ENCODE data around the gene CDC42BPB. TPM values are rescaled to one million over a fixed set of nuclear protein-coding genes. Genes with fewer than 3 reads are reported as not detected.

The CDC42BPB gene
- total and polyA plus RNA-seq, 2 experiments from 2014 or later = 13.0 to 106 TPM

DNA sequence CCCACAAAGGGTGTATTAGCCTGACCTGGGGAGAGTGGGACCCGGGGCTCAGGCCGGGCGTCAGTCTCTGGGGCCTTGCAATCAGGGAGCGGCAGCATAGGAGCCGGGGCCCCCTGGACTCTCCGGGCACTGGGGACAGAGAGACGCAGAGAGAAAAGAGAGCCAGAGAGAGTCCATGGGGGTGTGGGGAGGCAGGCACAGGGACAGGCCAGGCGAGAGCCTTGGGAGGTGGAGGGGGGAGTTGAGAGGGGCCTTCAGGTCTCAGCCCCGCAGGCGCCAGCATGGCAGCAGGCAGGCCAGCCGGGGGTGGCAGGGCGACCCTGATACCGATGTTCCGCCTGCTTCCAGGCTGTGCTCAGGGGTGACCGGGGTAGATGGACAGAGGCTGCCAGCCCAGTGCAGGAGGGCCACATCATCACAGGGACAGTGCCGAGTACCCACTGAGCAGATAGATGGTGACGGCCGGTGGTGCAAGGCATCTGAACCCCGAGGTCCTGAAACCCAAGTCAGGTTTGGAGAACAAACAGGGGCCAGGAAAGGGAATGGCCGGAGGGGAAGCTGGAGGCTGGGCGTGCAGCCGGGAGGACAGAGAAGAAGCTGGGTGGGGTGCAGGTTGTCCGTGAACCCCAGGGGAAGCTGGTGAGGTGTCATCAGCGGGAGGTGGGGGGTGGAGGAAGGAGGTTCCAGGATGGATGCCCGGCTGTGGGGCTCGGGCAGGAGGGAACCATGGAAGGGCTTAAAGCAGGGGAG is 40.1 kb upstream of the CDC42BPB start:
- Histone ChIP-seq H3K4me1 (ENCODE audit: insufficient read depth) (no peaks in the 10 kb centered on the region), H3F3A (ENCODE audit: insufficient read depth) (no peaks in the 10 kb centered on the region), H3K9ac (no peak overlapping the region), H3K4me2 (ENCODE audit: unreplicated experiment) (no peak overlapping the region), H3K9me2 (ENCODE audit: insufficient read depth) (no peaks in the 10 kb centered on the region), H3K79me2 (ENCODE audit: insufficient read depth) (no peaks in the 10 kb centered on the region), H3K36me3 (ENCODE audit: low read depth) (no peaks in the 10 kb centered on the region), H3K4me3 (no peak overlapping the region), H3K27ac (no peak overlapping the region), H4K20me1 (ENCODE audit: insufficient read depth) (no peaks in the 10 kb centered on the region), H3K9me3 (ENCODE audit: low read depth) (no peaks in the 10 kb centered on the region), H2AFZ (no peak overlapping the region), H3K27me3 (replicated peaks; ENCODE audit: insufficient read depth) (no peaks in the 10 kb centered on the region; the same call in 1 of the 2 replicates)
- TF ChIP-seq EZH2 (IDR thresholded peaks at IDR 0.05; ENCODE audit: insufficient read depth, poor library complexity, severe bottlenecking) = no peak
- TF ChIP-seq EZH2phosphoT487 (IDR thresholded peaks at IDR 0.05; ENCODE audit: insufficient read depth, low read depth) = no peak
- DNase-seq = no peak
- WGBS, 2 experiments (ENCODE audit: low coverage in 1 of 2, low lambda C conversion rate in 2 of 2, missing lambda C conversion rate in 2 of 2) = 76 to 77% methylated on average over 26 of the region's 26 CpGs
- in situ Hi-C loops (cut with MboI) = no loop called here

- Histone ChIP-seq H3K36me3 (ENCODE audit: low read depth) (no peaks in the 10 kb centered on the region), H3K27ac (no peak overlapping the region), H2AFZ (no peak overlapping the region), H3K9ac (no peak overlapping the region), H3K4me1 (ENCODE audit: insufficient read depth) (no peaks in the 10 kb centered on the region), H3K27me3 (replicated peaks; ENCODE audit: insufficient read depth) (no peaks in the 10 kb centered on the region; the same call in 1 of the 2 replicates), H4K20me1 (ENCODE audit: insufficient read depth) (no peaks in the 10 kb centered on the region), H3K4me2 (ENCODE audit: unreplicated experiment) (no peak overlapping the region), H3K9me2 (ENCODE audit: insufficient read depth) (no peaks in the 10 kb centered on the region), H3F3A (ENCODE audit: insufficient read depth) (no peaks in the 10 kb centered on the region), H3K9me3 (ENCODE audit: low read depth) (no peaks in the 10 kb centered on the region), H3K79me2 (ENCODE audit: insufficient read depth) (no peaks in the 10 kb centered on the region), H3K4me3 (no peak overlapping the region)
- WGBS, 2 experiments (ENCODE audit: low coverage in 1 of 2, low lambda C conversion rate in 2 of 2, missing lambda C conversion rate in 2 of 2) = 38 to 43% methylated on average over 4 of the region's 4 CpGs
- TF ChIP-seq EZH2phosphoT487 (IDR thresholded peaks at IDR 0.05; ENCODE audit: insufficient read depth, low read depth) (no peak), EZH2 (IDR thresholded peaks at IDR 0.05; ENCODE audit: insufficient read depth, poor library complexity, severe bottlenecking) (no peak)
- in situ Hi-C loops (cut with MboI) = no loop called here
- no peak for DNase-seq
Measured at GRCh38 chr14:103096387-103096786, 39.0 kb upstream of the CDC42BPB start.

DNA sequence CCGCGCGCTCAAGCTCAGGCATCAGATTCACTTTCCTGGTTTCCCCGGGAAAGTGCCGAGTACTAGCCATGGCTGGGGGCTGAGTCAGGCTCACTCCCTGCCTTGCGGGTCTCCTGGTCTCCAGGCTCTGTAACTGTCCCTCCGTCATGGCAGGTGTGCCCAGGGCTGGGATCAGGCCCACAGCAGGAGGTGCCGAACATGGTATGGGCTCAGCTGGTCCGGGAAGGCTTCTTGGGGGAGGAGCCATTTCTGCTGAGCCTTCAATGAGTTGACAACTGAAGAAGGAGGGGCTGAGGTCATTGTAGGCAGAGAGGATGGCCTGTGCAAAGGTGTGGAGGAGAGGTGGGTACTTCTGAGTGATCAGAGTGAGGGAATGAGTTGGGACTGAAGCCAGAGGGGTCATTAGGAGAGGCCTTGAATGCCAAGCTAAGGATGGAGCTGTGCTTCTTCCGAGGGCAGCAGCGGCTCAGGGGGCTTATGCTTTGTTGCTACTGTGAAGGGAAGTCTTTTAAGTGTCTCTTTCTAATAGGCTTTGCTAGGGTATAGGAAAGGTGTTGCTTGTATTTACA is 37.9 kb upstream of the CDC42BPB start:
- Histone ChIP-seq H4K20me1 (ENCODE audit: insufficient read depth) (no peaks in the 10 kb centered on the region), H3K27me3 (replicated peaks; ENCODE audit: insufficient read depth) (no peaks in the 10 kb centered on the region; the same call in 1 of the 2 replicates), H2AFZ (no peak overlapping the region), H3K4me1 (ENCODE audit: insufficient read depth) (no peaks in the 10 kb centered on the region), H3K4me2 (ENCODE audit: unreplicated experiment) (no peak overlapping the region), H3K9me2 (ENCODE audit: insufficient read depth) (no peaks in the 10 kb centered on the region), H3K4me3 (no peak overlapping the region), H3K27ac (no peak overlapping the region), H3K9me3 (ENCODE audit: low read depth) (no peaks in the 10 kb centered on the region), H3K36me3 (ENCODE audit: low read depth) (no peaks in the 10 kb centered on the region), H3K79me2 (ENCODE audit: insufficient read depth) (no peaks in the 10 kb centered on the region), H3F3A (ENCODE audit: insufficient read depth) (no peaks in the 10 kb centered on the region), H3K9ac (no peak overlapping the region)
- TF ChIP-seq EZH2phosphoT487 (IDR thresholded peaks at IDR 0.05; ENCODE audit: insufficient read depth, low read depth) = no peak
- TF ChIP-seq EZH2 (IDR thresholded peaks at IDR 0.05; ENCODE audit: insufficient read depth, poor library complexity, severe bottlenecking) = no peak
- WGBS, 2 experiments (ENCODE audit: low coverage in 1 of 2, low lambda C conversion rate in 2 of 2, missing lambda C conversion rate in 2 of 2) = 75 to 77% methylated on average over 11 of the region's 11 CpGs
- DNase-seq = no peak
- in situ Hi-C loops (cut with MboI) = no loop called here

GRCh38 chr14:103094406-103095209 is 37.3 kb upstream of the CDC42BPB start, which contains the start of gene EXOC3L4:
Gene EXOC3L4, plus strand, starts transcription at chr14:103094725. Its CDS starts 5,495 bp downstream, at chr14:103100220.
- no peak within 1 kb of the TSS for H2AFZ ChIP-seq
- DNase-seq = no peak
- TF ChIP-seq EZH2 (IDR thresholded peaks at IDR 0.05; ENCODE audit: insufficient read depth, poor library complexity, severe bottlenecking) (no peak), EZH2phosphoT487 (IDR thresholded peaks at IDR 0.05; ENCODE audit: insufficient read depth, low read depth) (no peak)

More at GRCh38 chr14:103094406-103095209, 37.3 kb upstream of the CDC42BPB start, which contains the start of gene EXOC3L4:
- Histone ChIP-seq H3K9me3 (ENCODE audit: low read depth) (no peaks in the 10 kb centered on the region), H3K9me2 (ENCODE audit: insufficient read depth) (no peaks in the 10 kb centered on the region), H3K36me3 (ENCODE audit: low read depth) (no peaks in the 10 kb centered on the region), H3K4me1 (ENCODE audit: insufficient read depth) (no peaks in the 10 kb centered on the region), H3F3A (ENCODE audit: insufficient read depth) (no peaks in the 10 kb centered on the region), H4K20me1 (ENCODE audit: insufficient read depth) (no peaks in the 10 kb centered on the region), H3K4me2 (ENCODE audit: unreplicated experiment) (no peak within 1 kb of the TSS), H3K27ac (no peak within 1 kb of the TSS), H3K9ac (no peak within 1 kb of the TSS), H3K79me2 (ENCODE audit: insufficient read depth) (no peaks in the 10 kb centered on the region), H3K4me3 (no peak within 1 kb of the TSS), H3K27me3 (replicated peaks; ENCODE audit: insufficient read depth) (no peaks in the 10 kb centered on the region; the same call in 1 of the 2 replicates)
- 80 to 81% methylated on average over 17 to 23 of the region's 23 CpGs for WGBS, 2 experiments (ENCODE audit: low coverage in 1 of 2, low lambda C conversion rate in 2 of 2, missing lambda C conversion rate in 2 of 2)
- in situ Hi-C loops (cut with MboI) = no loop called here

All from GM23248 (cell line).